GM19452 (cell line): Measurements from ENCODE around the gene RGS4.

Experiments used
- ATAC-seq: cut with Tn5 transposase; IDR thresholded peaks from one replicate; pipeline ENCODE4 v1.9.1; 2021; ENCODE audit not compliant: unreplicated experiment

The RGS4 gene

DNA sequence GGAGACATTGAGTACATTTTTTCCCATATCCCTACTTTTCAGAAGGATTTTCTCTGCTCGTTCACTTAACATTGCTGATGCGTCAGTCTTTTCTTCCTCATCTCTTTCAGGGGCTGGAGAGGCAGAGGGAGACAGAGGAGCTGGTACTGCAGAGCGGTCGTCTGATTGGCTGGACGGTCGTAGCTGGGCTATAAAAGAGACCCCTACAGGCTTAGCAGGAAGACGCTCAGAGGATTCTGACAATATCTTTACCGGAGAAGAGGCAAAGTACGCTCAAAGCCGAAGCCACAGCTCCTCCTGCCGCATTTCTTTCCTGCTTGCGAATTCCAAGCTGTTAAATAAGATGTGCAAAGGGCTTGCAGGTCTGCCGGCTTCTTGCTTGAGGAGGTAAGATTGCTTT lies at the start of gene RGS4:
Gene RGS4 (plus strand): TSS at position 220 of the 400 bp plus-strand sequence. CDS start 124 bp downstream, at position 344.
- ATAC-seq, result no peak

DNA sequence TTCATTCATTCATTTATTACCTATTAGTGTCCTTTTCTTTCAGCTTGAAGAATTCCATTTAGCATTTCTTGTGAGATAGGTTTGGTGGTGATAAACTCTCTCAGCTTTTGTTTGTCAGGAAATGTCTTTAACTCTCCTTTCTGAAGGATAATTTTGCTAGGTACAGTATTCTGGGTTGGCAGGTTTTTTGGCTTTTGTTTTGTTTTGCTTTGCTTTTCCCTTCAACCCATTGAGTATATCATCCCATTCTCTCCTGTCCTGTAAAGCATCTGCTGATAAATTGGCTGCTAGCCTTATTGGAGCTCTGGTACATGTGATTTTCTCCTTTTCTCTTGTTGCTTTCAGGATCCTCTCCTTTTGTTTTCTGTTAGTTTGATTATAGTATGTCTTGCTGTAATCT lies 47.0 kb upstream of the RGS4 start:
- ATAC-seq, result no peak

DNA sequence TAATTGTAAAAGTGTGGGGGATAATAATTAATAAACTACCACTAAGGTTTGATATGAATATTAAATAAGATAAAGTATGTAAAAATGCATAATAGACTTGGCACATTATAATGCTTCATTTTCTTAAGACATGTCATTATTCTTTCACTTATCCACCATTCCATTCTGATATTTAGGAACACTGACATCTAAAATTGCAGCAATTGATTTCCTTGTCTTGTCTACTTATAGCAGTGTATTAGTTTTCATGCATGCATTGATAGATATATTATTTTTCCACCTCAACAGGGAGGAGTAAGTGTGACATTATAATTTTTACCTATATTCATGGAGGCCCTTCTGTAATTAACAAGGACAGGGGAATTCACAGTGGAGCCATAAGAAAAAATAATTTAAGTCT lies 41.6 kb upstream of the RGS4 start:
- no peak for ATAC-seq

DNA sequence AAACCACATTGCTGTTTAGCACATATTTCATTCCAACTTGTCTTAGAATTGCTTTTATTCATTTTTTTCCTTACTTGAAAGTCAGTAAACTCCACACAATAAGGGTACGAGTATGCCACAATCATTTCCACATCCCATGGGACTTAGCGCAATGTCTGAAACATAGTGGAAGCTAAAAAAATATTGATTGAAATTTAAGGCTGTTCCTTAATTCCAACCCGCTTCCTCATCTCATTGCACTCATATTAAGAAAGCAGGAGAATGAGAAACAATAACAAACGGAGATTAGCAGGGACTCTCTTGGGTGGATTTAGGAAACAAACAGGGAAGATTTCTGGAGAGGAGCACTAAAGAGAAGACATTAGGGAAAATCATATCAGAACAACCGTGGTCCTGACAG lies 39.3 kb upstream of the RGS4 start:
- ATAC-seq, result no peak

DNA sequence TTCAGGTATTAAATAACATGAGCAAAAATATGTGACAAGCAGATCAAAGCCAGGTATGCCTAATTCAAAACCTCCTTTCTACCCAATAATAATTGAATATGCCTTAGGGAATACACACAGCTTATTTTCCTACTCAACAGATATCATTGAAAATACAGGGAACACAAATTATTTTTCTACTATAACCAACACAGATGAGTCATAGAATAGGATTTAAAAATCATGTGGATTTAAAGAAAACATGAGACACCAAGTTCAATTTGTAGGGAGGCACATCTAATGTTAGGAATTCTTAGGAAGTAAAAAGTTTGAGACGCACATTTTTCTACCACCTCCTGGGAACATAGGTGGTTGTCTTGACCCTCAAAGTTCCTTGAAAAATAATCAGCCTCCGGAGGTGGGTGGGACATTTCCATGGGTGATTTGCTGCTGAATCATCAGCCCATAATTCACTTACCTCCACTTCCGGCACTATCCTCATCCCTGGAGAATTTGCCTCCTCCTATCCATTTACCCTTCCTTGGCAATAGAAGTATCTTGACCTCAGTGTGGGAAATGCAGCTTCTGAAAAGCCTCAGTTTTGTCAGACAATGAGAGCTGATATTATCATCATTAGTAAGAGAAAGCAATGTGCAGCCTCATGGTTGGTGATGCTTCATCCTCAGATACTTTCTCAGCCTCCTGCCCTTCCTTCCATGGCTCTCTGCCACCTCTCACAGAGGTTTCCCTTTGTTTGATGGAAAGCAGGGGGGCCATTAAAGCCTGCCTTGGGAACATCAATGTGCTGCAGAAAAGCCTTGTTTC lies 33.5 kb upstream of the RGS4 start:
- ATAC-seq, result no peak

DNA sequence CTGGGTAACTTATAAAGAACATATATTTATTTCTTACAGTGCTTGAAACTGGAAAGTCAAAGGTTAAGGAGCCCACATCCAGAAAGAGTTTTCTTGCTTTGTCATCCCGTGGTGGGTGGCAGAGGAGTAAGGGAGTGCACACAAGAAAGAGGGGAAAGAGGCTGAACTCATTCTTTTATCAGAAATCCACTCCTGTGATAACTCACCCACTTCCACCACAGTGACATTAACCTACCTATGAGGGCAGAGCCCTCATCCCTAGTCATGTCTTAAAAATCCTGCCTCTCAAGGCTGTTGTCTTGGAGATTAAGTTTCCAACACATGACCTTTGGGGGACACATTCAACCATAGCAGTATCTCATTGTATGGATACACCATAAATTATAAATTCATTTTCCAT lies 32.5 kb upstream of the RGS4 start:
- ATAC-seq, result no peak

DNA sequence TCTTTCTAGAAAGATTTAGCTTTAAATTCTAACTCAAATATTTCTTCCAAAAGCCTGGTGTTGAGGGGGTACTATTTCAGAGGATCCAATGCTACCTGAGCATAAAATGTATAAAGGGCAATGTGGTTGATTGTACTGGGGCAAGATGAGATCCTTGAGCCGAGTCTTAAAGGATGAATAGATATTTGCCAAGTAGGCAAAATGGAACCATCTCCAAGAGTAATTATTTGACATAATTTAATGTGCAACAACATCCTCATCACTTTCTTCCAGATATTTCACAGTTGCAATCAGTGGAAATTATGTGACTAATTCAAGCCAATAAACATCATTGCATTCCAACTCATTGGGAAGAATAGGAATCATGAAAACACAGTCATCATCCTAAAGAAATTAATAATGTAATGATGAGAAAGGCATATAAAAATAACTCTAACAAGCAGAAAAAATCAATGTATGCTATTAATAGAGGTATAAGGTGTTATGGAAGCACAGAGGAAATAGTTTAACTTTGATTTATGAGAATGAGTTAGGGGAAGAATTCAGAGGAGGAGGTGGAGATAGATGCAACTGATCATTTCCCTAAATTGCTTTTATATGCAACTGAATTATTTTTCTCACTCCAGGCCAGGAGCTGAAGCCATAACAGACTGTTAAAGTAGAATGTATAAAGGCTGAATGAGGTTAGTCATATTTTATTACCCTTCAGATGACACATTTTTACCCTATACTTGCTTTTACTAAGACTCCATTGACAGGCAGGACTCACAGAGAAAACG lies 30.0 kb upstream of the RGS4 start:
- no peak for ATAC-seq

DNA sequence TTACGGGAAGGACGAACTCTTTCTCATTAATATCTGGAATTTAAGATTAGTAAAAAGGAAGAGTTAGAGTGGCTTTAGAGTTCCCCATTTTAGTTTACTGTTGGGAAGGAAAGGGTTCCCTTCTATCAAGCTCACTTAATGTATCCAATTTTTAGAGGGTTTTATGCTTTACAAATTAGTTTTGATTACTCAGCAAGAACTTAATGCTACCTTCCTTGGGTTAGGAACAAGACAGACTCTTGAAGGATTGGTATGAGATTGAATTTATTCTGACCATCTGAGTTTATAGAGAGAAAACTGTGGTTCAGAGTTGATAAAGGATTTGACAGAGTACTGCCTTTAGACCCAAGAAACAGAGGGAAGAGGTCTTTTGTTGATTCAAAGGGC lies 29.5 kb upstream of the RGS4 start:
- ATAC-seq, result no peak

DNA sequence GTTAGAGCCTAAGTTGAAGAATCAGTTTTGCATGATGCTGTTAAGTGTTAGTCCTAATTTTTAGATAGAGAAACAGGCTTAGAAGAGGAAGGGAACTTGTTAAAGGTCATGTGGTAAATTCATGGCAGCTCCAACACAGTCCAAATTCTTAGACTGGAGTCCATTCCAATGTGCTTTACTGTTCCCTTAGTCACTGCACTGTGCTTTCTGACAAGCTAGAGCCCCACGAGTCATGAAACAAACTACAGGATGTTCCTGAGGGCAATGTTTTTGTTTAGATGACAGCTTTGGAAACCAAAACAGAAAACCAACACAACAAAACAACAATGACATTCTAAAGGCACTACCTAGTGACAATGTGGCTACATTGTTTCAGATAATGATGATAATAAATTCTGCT lies 23.1 kb upstream of the RGS4 start:
- no peak for ATAC-seq

DNA sequence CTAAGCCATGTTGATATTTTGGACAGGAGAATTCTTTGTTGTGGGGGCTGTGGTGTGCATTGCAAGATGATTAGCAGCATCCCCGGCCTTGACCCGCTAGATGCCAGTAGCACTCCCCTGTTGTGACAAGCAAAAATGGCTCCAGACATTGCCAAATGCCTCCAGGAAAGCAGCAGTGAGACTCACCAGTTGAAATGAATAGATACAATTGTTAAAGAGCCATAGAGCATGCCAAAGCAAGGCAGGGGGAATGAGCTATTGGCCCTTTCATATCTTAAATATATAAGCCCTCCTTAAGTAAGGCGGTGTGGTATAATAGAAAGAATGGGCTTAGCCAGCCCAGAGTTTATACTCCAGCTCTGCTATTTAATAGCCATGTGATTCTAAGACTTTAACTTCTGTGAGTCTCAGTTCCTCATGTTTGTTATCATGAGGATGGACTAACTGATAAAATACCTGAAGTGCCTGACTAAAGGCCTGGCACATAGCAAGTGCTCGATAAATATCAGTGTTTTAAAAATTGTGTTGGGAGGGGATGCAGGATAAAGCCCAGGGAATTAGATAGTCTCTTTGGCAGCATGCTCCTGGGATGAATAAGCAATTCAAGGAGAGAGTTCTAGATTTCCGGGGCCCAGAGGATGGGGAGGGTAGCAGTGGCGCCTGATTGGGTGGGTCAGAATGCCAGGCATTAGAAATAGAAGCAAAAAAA lies 21.1 kb upstream of the RGS4 start:
- no peak for ATAC-seq

DNA sequence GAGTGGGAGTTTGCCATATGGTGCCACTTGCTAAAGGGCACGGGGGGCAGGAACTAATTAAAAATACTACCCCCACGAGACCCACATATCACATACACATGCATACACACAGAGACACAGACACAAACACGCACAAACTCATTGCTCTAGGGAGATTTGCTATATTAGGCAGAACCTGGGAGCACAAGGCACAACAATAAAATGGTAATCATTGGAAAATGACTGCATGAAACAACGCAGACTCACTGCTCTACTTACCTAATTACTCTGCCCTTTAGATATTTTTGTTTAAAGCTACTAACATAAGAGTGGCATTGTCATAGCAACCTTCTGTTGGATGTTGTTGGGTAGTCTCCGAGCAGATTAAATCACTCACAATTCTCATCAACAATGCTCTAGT lies 20.3 kb upstream of the RGS4 start:
- ATAC-seq, result no peak

DNA sequence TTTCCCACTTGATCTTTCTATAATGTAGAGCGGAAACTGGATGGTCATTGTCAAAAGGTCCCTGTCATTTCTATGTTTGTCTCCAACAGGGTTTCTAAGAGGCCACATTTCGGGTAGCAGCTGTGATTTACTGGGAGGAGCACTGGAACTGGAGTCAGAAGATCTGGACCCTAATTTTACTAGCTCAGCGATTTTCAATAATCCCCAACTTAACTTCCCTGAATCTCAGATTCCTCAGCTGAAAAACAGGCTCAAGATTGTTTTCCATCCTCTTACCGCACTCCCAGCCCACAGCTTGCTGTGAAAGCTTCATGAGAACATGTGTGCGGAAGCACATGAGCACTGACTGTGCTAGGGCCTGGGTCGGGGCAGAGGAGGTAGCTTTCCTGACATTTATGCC lies 19.9 kb upstream of the RGS4 start:
- ATAC-seq, result no peak

DNA sequence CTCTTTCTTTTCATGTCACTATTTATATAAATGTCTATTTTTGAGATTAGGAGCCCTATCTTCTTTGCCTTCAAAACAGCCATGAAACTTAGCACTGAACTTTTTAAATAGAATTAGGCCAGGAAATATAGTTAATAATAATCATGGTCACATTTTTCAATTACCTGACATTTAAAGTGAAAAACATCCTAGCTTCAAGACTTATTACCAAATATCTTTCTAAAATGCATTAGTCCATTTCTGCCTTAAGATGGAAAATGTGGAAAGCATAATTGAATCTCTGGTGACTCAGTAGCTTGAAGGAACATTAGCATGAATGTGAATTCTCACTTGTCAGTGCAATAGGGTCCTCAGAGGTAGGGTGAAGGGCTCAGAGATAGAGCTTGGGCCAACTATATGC lies 18.7 kb upstream of the RGS4 start:
- ATAC-seq, result no peak

DNA sequence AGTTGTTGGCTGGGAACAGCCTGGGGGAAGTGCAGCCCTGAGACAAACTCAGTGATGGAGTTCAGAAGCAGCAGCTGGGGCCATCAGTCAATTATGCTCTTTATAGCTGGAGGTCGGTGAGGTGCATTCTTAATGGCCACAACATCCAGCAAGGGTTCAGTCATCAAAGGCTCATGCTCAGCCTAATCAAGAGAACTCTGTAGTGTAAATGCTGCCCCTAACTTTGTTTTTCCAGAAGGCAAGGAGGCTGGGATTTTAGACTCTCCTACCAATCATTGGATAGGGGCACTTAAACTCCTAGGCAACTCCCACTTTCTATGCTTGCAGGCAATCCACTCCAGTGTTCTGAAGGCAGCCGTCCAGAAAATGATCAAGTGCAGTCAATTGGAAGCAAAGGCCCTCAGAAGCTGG lies 15.0 kb upstream of the RGS4 start:
- no peak for ATAC-seq

DNA sequence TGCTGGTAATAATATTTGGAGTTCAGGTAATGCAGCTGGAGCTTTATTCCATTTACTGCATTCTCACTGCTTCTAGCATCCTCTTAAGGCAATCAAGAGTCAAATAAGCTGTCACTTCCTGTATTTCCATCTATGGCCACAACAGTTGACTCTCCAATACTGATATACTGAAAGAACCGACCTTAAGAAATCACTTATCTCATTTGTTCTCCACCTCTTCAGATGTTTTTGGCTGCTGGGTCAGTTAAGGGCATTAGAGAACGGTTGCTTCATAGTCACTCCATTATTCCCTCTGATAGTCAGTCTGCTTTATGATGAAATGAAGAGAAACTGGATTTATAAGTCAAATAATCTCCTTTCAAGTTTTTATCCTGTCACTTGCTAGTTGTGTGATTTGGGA lies 14.2 kb upstream of the RGS4 start:
- no peak for ATAC-seq

DNA sequence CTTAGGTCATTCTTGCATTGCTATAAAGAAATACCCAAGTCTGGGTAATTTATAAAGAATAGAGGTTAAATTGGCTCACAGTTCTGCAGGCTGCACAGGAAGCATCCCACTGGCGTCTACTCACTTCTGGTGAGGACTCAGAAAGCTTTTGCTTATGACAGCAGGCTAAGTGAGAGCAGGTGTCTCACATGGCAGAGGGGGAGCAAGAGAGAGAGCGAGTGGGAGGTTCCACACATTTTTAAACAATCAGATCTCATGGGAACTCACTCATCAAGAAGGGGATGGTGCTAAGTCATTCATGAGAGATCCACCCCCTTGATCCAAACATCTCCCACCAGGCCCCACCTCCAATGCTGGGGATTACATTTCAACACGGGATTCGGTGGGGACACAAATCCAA lies 13.6 kb upstream of the RGS4 start:
- no peak for ATAC-seq

DNA sequence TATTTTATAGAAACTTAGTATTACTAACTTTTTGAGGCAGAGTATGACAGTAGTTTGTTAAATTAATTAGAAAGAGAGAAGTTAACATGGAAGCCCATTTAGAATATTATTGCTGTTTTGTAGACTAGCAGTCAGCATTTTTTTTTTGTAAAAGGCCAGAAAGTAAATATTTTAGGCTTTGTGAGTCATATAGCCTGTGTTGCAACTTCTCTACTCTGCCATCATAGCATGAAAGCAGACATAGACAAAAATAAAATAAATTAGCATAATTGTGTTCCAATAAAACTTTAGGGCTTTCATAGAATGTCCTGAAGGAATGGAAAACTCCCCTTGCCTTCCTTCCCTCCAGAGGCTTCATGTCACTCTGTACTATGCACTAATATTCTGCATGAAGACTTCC lies 12.3 kb upstream of the RGS4 start:
- ATAC-seq, result no peak

DNA sequence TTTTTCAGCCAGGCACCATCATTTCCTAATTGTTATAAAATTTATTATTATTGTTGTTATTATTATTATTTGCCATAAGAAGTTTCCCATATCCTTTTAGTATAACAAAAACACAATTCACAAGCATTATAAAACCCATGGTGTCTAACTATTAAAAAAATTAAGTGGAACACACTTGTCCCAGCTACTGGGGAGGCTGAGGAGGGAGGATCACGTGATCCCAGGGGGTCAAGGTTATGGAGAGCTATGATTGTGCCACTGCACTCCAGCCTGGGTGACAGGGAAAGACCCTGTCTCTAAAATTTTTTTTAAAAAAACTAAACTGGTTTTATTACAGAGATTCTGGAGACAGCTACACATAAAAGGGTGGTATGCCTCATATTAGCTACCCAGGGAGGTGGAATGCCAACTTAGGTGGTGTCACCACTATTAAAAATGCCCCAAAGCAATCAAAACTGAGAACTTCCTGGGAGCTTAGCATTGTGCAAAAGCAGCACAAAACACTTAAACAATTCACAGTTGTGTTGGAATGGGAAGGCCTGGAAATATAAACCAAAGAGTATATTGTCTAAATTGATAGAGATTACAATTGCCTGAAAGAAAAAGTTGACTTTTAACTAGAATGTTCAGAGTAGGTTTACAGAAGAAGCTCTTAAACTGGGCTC lies 8.7 kb upstream of the RGS4 start:
- no peak for ATAC-seq

DNA sequence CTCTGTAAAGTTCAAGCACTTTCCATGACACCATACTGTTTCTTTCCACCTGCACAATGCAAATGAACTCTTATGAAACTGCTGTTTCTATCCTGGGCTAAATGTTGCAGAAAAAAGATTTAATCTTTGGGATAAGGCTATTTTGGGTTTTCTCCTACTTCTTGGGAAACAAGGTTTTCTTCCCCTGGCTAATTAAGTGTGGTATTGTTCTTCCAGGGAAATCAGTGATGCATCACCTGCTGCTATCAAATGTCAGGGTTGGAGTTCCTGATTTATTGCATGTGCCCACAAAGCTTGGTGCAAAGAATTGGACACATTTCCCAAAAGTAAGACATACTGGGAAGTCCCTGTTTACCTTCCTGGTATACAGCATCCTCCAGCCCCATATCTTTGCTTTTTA lies 6.0 kb upstream of the RGS4 start:
- ATAC-seq, result no peak

DNA sequence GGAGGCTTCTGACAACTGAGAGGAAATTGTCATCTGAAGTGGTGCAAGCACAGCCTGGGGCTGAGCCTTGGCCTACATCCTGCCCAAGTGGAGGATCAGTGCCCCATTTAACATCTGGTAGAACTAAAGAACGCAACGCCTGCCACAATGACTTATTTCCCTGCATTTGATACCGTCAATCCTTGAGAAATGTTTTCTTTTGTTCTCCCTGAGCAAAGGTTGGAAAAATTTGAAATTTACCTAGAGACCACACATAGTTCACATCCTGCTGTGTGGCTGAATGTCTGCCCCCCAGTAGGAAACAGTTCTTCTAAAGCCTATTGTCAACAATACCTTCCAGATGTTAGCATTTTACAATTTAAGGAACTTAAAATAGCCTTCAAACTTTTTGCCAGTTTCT lies 5.6 kb upstream of the RGS4 start:
- ATAC-seq, result no peak

DNA sequence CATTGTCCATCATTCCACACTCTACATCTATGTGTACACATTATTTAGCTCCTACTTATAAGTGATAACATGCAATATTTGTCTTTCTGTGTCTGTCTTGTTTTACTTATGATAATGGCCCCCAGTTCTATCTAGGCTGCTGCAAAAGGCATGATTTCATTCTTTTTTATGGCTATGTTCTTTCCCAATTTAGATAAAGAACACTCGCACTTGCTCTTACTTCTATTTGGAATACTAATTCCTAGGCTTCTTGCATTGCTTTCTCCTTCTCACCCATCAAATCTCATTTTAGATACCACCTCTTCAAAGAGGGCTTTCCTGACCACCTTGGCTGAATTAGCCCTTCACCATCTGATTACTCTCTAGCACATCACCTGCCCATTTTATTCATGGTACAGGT lies 3.0 kb upstream of the RGS4 start:
- no peak for ATAC-seq
